GM18867 (cell line): Measurements from ENCODE around the gene IGFBP7.
A peak's percentile ranks its signal among the peaks of the same experiment; 100 is the strongest.

Source experiments
- ATAC-seq: cut with Tn5 transposase; IDR thresholded peaks from one replicate; pipeline ENCODE4 v1.9.1; 2021; ENCODE audit warnings: mild to moderate bottlenecking, moderate library complexity; ENCODE audit not compliant: unreplicated experiment

IGFBP7 gene

GRCh38 chr4:57109847-57110639, at the start of gene IGFBP7:
Gene IGFBP7 (minus strand): TSS chr4:57110385. CDS start chr4:57110351, 34 bp downstream.
- ATAC-seq: peak; percentile 21

GRCh38 chr4:57159866-57160265, 49.7 kb upstream of the IGFBP7 start:
- no peak for ATAC-seq

- ATAC-seq: no peak
Measured at GRCh38 chr4:57158762-57159161, 48.6 kb upstream of the IGFBP7 start.

GRCh38 chr4:57158221-57158620, 48.0 kb upstream of the IGFBP7 start:
- ATAC-seq: no peak

- no peak for ATAC-seq
Measured at GRCh38 chr4:57157596-57158137, 47.5 kb upstream of the IGFBP7 start.

GRCh38 chr4:57156242-57156990, 46.2 kb upstream of the IGFBP7 start:
- ATAC-seq: no peak

- no peak for ATAC-seq
Measured at GRCh38 chr4:57154926-57155325, 44.7 kb upstream of the IGFBP7 start.

- no peak for ATAC-seq
Measured at GRCh38 chr4:57154191-57154590, 44.0 kb upstream of the IGFBP7 start.

GRCh38 chr4:57153207-57153606, 43.0 kb upstream of the IGFBP7 start:
- ATAC-seq: no peak

GRCh38 chr4:57151481-57151880, 41.3 kb upstream of the IGFBP7 start:
- no peak for ATAC-seq

GRCh38 chr4:57149833-57150232, 39.6 kb upstream of the IGFBP7 start:
- no peak for ATAC-seq

GRCh38 chr4:57148831-57149505, 38.8 kb upstream of the IGFBP7 start:
- no peak for ATAC-seq

GRCh38 chr4:57148177-57148576, 38.0 kb upstream of the IGFBP7 start:
- ATAC-seq: no peak

- ATAC-seq: no peak
Measured at GRCh38 chr4:57147335-57148060, 37.3 kb upstream of the IGFBP7 start.

GRCh38 chr4:57146444-57146843, 36.3 kb upstream of the IGFBP7 start:
- ATAC-seq: no peak

- ATAC-seq: no peak
Measured at GRCh38 chr4:57144466-57144865, 34.3 kb upstream of the IGFBP7 start.

GRCh38 chr4:57139783-57140182, 29.6 kb upstream of the IGFBP7 start:
- no peak for ATAC-seq

- no peak for ATAC-seq
Measured at GRCh38 chr4:57137261-57137660, 27.1 kb upstream of the IGFBP7 start.

- ATAC-seq: no peak
Measured at GRCh38 chr4:57136281-57136680, 26.1 kb upstream of the IGFBP7 start.

- no peak for ATAC-seq
Measured at GRCh38 chr4:57132743-57133137, 22.6 kb upstream of the IGFBP7 start.
